PC-9 (cell line): Measurements from ENCODE around the gene ETS2. TPM values are rescaled to one million over a fixed set of nuclear protein-coding genes. Genes with fewer than 3 reads are reported as not detected.

Experiments
- BruUV-seq: library from RNA; stranded (reverse); fragments of 400-500 nt; replicated peaks from 2 replicates; lab custom pipeline; 2021; lab: Mats Ljungman, UMichigan
- CTCF ChIA-PET: fragments of 300-600 bp; sonication (Branson Sonifier 250); formaldehyde crosslinking; loops from one replicate; lab custom pipeline; 2022; ENCODE audit warnings: antibody characterized with exemption; lab: Charles Lee
- POLR2A ChIA-PET: fragments of 300-600 bp; sonication (Branson Sonifier 250); formaldehyde crosslinking; loops from one replicate; lab custom pipeline; 2022; ENCODE audit warnings: antibody characterized with exemption; ENCODE audit not compliant: unreplicated experiment; lab: Charles Lee
- DNase-seq, 2 experiments: peaks; one replicate each; pipeline versions ENCODE4 v3.0.0 to v3.0.0-alpha.2; 2015 to 2022; ENCODE audit warnings: mixed read lengths in 1 of 2
- H2AFZ ChIP-seq: fragments of 200-600 bp; sonication (generic); 2 replicates; pipeline ENCODE4 v1.8.1; 2017; ENCODE audit warnings: antibody characterized with exemption
- H3F3A ChIP-seq: fragments of 200-600 bp; sonication (generic); 2 replicates; pipeline ENCODE4 v1.8.1; 2017; ENCODE audit warnings: antibody characterized with exemption, mild to moderate bottlenecking, low read depth; ENCODE audit not compliant: insufficient read depth
- H3K27ac ChIP-seq: fragments of 200-600 bp; sonication (generic); 2 replicates; pipeline ENCODE4 v1.6.1; 2016; ENCODE audit warnings: mixed run types
- H3K27me3 ChIP-seq: fragments of 200-600 bp; sonication (generic); 2 replicates; pipeline ENCODE4 v1.6.1; 2016; ENCODE audit warnings: low read depth, mixed run types; ENCODE audit not compliant: insufficient read depth
- H3K36me3 ChIP-seq: fragments of 200-600 bp; sonication (generic); 2 replicates; pipeline ENCODE4 v1.6.1; 2016; ENCODE audit warnings: low read depth, mixed run types
- H3K4me1 ChIP-seq: fragments of 200-600 bp; sonication (generic); replicated peaks from 2 replicates; pipeline ENCODE4 v1.6.1; 2016; ENCODE audit warnings: mixed run types; ENCODE audit not compliant: insufficient read depth
- H3K4me2 ChIP-seq: fragments of 200-600 bp; sonication (generic); 2 replicates; pipeline ENCODE4 v1.6.1; 2017; ENCODE audit warnings: mixed run types
- H3K4me3 ChIP-seq: fragments of 200-600 bp; sonication (generic); 2 replicates; pipeline ENCODE4 v1.6.1; 2016; ENCODE audit warnings: mixed run types
- H3K79me2 ChIP-seq: fragments of 200-600 bp; sonication (generic); 2 replicates; pipeline ENCODE4 v1.6.1; 2017; ENCODE audit warnings: low read depth, mixed run types
- H3K9me2 ChIP-seq: fragments of 200-600 bp; sonication (generic); 2 replicates; pipeline ENCODE4 v1.8.1; 2017; ENCODE audit warnings: mild to moderate bottlenecking; ENCODE audit not compliant: insufficient read depth
- H3K9me3 ChIP-seq: fragments of 200-600 bp; sonication (generic); 2 replicates; pipeline ENCODE4 v1.8.1; 2016; ENCODE audit warnings: low read depth; ENCODE audit not compliant: insufficient read depth
- H4K20me1 ChIP-seq: fragments of 200-600 bp; sonication (generic); 2 replicates; pipeline ENCODE4 v1.8.1; 2017; ENCODE audit not compliant: insufficient read depth
- EZH2 ChIP-seq: fragments of 200-600 bp; sonication (generic); IDR thresholded peaks from 2 replicates; pipeline ENCODE4 v1.8.0; 2017; ENCODE audit warnings: antibody characterized with exemption, low read depth
- intact Hi-C: fragments of 100-400 bp; cut with micrococcal nuclease; formaldehyde crosslinking; loops from one replicate; pipeline ENCODE4 v1.10.0; 2022; ENCODE audit not compliant: unreplicated experiment
- total RNA-seq: library from RNA; stranded (reverse); gene quantifications from 2 replicates; pipeline ENCODE4 v1.2.3, GENCODE V29; 2021
- TF ChIP-seq, protein P1 (sequence below): fragments of 200-600 bp; sonication (generic); conservative IDR thresholded peaks from 2 replicates; pipeline ENCODE4 v1.6.1; 2017; ENCODE audit warnings: mixed run types, antibody characterized with exemption, mild to moderate bottlenecking, moderate library complexity

The ETS2 gene
- total RNA-seq, 1 experiment from 2014 or later, result 20.4 TPM

DNA sequence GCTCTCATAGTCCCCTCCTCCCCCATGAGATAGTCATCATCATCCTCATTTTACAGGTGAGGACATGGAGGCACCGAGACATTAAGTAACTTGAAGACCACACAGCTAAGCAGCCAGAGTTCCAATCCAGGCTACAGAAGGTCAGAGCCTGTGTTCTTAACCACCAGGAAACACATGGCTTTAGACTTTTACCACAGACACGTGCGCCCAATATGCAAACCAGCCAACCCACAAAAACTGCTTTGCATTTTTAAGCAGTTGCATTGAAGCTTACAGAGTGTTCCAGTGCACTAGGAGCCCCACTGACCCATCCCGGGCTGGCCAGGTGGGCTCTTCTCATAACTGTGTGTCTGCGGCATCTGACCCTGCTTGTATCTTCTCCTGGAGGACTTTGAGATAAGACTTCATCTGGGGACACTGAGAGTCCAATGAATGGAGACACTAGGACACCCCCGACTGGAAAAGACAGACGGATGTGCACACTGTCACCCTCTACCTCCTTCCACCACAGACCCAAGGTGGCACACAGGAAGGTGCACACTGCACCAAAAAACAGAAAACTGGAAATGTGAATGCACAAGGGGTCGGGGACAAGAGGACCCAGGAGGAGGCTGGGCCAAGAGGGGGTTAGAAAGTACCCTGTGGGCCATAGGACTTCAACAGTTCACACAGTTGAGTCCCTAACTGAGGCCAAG lies 56.4 kb downstream of the ETS2 start:
- H2AFZ ChIP-seq, result no peak overlapping the region
- no peaks in the 10 kb centered on the region for H3K9me3 ChIP-seq
- no peak overlapping the region for H3K4me3 ChIP-seq
- BruUV-seq, result no TSS peak
- H3F3A ChIP-seq, result no peaks in the 10 kb centered on the region
- no peaks in the 10 kb centered on the region for H3K27me3 ChIP-seq
- ChIA-PET POLR2A (no interaction called here), CTCF (no interaction called here)
- TF ChIP-seq EZH2, result no peak
- TF ChIP-seq, protein P1, sequence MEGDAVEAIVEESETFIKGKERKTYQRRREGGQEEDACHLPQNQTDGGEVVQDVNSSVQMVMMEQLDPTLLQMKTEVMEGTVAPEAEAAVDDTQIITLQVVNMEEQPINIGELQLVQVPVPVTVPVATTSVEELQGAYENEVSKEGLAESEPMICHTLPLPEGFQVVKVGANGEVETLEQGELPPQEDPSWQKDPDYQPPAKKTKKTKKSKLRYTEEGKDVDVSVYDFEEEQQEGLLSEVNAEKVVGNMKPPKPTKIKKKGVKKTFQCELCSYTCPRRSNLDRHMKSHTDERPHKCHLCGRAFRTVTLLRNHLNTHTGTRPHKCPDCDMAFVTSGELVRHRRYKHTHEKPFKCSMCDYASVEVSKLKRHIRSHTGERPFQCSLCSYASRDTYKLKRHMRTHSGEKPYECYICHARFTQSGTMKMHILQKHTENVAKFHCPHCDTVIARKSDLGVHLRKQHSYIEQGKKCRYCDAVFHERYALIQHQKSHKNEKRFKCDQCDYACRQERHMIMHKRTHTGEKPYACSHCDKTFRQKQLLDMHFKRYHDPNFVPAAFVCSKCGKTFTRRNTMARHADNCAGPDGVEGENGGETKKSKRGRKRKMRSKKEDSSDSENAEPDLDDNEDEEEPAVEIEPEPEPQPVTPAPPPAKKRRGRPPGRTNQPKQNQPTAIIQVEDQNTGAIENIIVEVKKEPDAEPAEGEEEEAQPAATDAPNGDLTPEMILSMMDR, result no peak
- no peaks in the 10 kb centered on the region for H3K36me3 ChIP-seq
- no peak for DNase-seq
- H4K20me1 ChIP-seq, result no peaks in the 10 kb centered on the region
- H3K9me2 ChIP-seq, result no peaks in the 10 kb centered on the region
- H3K4me1 ChIP-seq, result no peaks in the 10 kb centered on the region
- no peaks in the 10 kb centered on the region for H3K79me2 ChIP-seq
- intact Hi-C loops, result no loop called here
- H3K27ac ChIP-seq, result no peak overlapping the region
- no peak overlapping the region for H3K4me2 ChIP-seq

DNA sequence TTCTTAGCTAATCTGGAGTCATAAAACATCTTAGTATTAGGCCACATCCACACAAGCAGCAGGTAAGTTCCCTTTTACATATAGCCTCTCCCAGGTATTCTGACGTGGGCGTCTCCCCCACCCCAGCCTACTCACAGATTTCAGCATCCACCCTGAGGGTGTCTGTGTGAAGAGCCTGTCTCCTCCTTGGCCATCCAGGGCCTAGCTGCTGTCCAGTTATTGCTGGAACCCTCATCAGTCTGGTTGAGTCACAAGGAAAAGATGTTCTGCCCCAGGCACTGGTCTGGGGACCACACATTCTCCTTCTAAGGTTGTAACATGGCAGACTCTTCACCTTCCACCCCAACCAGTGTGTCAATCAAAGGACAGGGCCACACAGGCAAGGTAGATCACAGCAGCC lies 57.6 kb downstream of the ETS2 start:
- no TSS peak for BruUV-seq
- no peaks in the 10 kb centered on the region for H4K20me1 ChIP-seq
- no peak for TF ChIP-seq EZH2
- TF ChIP-seq, protein P1, result no peak

DNA sequence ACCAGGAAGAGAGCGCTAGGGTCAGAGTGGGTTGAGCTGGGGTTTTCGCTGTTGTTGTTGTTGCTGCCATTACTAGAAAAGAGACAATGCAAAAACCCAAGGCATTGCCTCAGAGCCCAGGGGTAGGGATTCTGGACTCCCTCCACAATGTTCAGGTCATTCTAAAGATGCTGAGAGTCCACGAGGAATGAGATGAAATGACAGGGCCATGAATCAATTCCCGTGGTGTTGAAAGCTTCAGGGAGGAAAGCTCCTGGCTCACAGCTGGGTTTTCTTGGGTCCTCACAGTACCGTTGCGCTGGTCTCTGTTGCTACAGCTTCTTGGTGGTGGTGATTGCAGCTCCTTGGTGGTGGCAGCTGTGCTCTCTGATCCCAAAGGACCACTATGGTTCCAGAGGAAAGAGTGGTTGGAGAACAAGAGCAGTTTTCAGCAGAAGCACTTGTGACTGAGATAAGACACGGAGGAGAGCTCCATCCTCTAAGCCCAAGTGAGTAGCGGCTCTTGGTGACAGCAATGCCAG lies 58.2 kb downstream of the ETS2 start:
- Histone ChIP-seq H3K4me1 (no peaks in the 10 kb centered on the region), H3K4me2 (no peak overlapping the region), H3K27me3 (no peaks in the 10 kb centered on the region), H3K27ac (no peak overlapping the region), H3K79me2 (no peaks in the 10 kb centered on the region), H4K20me1 (no peaks in the 10 kb centered on the region), H2AFZ (no peak overlapping the region), H3K36me3 (no peaks in the 10 kb centered on the region), H3K9me2 (no peaks in the 10 kb centered on the region), H3K4me3 (no peak overlapping the region), H3K9me3 (no peaks in the 10 kb centered on the region), H3F3A (no peaks in the 10 kb centered on the region)
- ChIA-PET POLR2A (no interaction called here), CTCF (no interaction called here)
- intact Hi-C loops, result no loop called here
- no TSS peak for BruUV-seq
- no peak for DNase-seq
- no peak for TF ChIP-seq EZH2
- TF ChIP-seq, protein P1, result no peak

More for the DNA sequence above, 57.6 kb downstream of the ETS2 start:
- ChIA-PET POLR2A (no interaction called here), CTCF (no interaction called here)
- no peaks in the 10 kb centered on the region for H3K9me2 ChIP-seq
- H3K4me3 ChIP-seq, result no peak overlapping the region
- intact Hi-C loops, result no loop called here
- no peak overlapping the region for H3K27ac ChIP-seq
- H2AFZ ChIP-seq, result no peak overlapping the region
- no peaks in the 10 kb centered on the region for H3K36me3 ChIP-seq
- no peaks in the 10 kb centered on the region for H3K79me2 ChIP-seq
- H3K9me3 ChIP-seq, result no peaks in the 10 kb centered on the region
- H3K4me1 ChIP-seq, result no peaks in the 10 kb centered on the region
- no peaks in the 10 kb centered on the region for H3F3A ChIP-seq
- H3K4me2 ChIP-seq, result no peak overlapping the region
- no peak for DNase-seq
- H3K27me3 ChIP-seq, result no peaks in the 10 kb centered on the region
